Large intestine (tissue), 3 donors: Measurements from ENCODE around the gene STXBP1. TPM values are rescaled to one million over a fixed set of nuclear protein-coding genes. Genes with fewer than 3 reads are reported as not detected.

ENCODE experiments used
- DNase-seq, 2 donors: peaks; one replicate each; pipeline versions ENCODE4 v3.0.0 to v3.0.0-alpha.2; 2013
- H3K27ac ChIP-seq: one replicate; pipeline ENCODE4 v1.5.1; 2013; ENCODE audit warnings: low read length
- H3K27me3 ChIP-seq: 2 replicates; pipeline ENCODE4 v1.6.1; 2013; ENCODE audit warnings: low read length; ENCODE audit not compliant: control insufficient read depth, insufficient read depth
- H3K36me3 ChIP-seq: 2 replicates; pipeline ENCODE4 v1.6.1; 2013; ENCODE audit warnings: low read length; ENCODE audit not compliant: control insufficient read depth, insufficient read depth
- H3K4me1 ChIP-seq: one replicate; pipeline ENCODE4 v1.6.1; 2013; ENCODE audit warnings: low read length; ENCODE audit not compliant: control insufficient read depth, insufficient read depth
- H3K4me3 ChIP-seq: one replicate; pipeline ENCODE4 v1.5.1; 2013; ENCODE audit warnings: low read length
- H3K9me3 ChIP-seq: one replicate; pipeline ENCODE4 v1.6.1; 2013; ENCODE audit warnings: mild to moderate bottlenecking, low read depth, low read length, moderate library complexity; ENCODE audit not compliant: control insufficient read depth
- WGBS: methylation state at CpG from one replicate; pipeline ENCODE4 v1.1.5; 2013; ENCODE audit warnings: low lambda C conversion rate; ENCODE audit not compliant: insufficient coverage; 5-methylcytosine and 5-hydroxymethylcytosine counted together
- polyA plus RNA-seq: library from polyadenylated mRNA; unstranded; fragments of 120-200 nt; gene quantifications from one replicate; pipeline ENCODE4 v1.2.1, GENCODE V29; 2013

The STXBP1 gene
- polyA plus RNA-seq, 1 donor: 32.2 TPM

- H3K27ac ChIP-seq: no peak overlapping the region
- H3K9me3 ChIP-seq: no peaks in the 10 kb centered on the region
- no peak for DNase-seq
- no peak overlapping the region for H3K4me3 ChIP-seq
- H3K4me1 ChIP-seq: no peaks in the 10 kb centered on the region
- H3K27me3 ChIP-seq: no peaks in the 10 kb centered on the region
- WGBS: no CpG with 5 or more reads among the region's 11 CpGs
- H3K36me3 ChIP-seq: peaks cover 44% of the 10 kb centered on the region
Observed at GRCh38 chr9:127680226-127680625, 68.1 kb downstream of the STXBP1 start.

DNA sequence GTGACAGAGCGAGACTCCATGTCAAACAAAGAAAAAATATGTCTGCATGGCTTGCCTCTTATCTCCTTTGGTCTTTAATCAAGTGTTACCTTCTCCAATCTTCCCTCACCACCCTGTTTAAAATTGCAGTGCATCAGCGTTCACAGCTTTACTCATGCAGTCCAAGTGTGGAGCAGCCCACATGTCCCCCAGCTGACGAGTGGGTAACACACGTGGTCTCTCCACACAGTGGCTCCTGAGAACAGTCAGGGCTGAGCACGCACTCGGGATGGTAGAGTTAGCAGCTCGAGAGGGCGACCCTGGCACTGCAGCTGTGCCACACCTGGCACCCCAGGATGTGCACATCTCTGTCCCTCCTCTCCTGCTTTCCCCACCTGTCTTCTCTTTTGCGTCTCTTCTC, 68.8 kb downstream of the STXBP1 start:
- Histone ChIP-seq H3K9me3 (no peaks in the 10 kb centered on the region), H3K4me1 (no peaks in the 10 kb centered on the region), H3K4me3 (no peak overlapping the region), H3K36me3 (peaks cover 42% of the 10 kb centered on the region), H3K27ac (no peak overlapping the region), H3K27me3 (no peaks in the 10 kb centered on the region)
- DNase-seq: no peak
- no CpG with 5 or more reads among the region's 9 CpGs for WGBS

GRCh38 chr9:127682351-127683136, 70.5 kb downstream of the STXBP1 start:
- no peaks in the 10 kb centered on the region for H3K9me3 ChIP-seq
- H3K4me1 ChIP-seq: no peaks in the 10 kb centered on the region
- H3K4me3 ChIP-seq: no peak overlapping the region
- DNase-seq: no peak
- no peak overlapping the region for H3K27ac ChIP-seq
- H3K36me3 ChIP-seq: peaks cover 34% of the 10 kb centered on the region
- no CpG with 5 or more reads among the region's 23 CpGs for WGBS
- no peaks in the 10 kb centered on the region for H3K27me3 ChIP-seq

- DNase-seq: no peak
- WGBS: no CpG with 5 or more reads among the region's 5 CpGs
- Histone ChIP-seq H3K36me3 (peaks cover 34% of the 10 kb centered on the region), H3K27me3 (no peaks in the 10 kb centered on the region), H3K27ac (no peak overlapping the region), H3K4me3 (no peak overlapping the region), H3K4me1 (no peaks in the 10 kb centered on the region), H3K9me3 (no peaks in the 10 kb centered on the region)
Observed at GRCh38 chr9:127683723-127684122, 71.6 kb downstream of the STXBP1 start.

DNA sequence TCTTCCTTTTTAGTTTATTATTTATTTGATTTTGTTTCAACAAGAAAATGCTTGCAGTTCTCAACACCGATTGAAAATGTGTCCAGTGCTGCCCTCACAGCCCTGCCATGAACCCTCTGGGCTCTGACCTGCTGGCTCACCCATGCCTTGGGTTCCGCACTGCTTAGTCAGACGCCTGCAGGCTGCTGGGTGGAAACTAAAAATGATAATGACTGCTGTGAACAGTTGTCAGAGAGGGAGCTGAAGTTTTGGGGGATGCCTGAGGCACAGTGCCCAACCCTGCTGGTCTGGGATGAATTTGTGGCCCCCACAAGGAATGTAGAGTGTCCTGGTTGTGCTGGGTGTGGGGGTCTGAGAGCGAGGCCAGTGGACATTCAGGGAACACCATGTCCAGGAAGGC, 72.5 kb downstream of the STXBP1 start:
- H3K4me1 ChIP-seq: no peaks in the 10 kb centered on the region
- H3K36me3 ChIP-seq: peaks cover 32% of the 10 kb centered on the region
- H3K27ac ChIP-seq: no peak overlapping the region
- WGBS: no CpG with 5 or more reads among the region's 4 CpGs
- no peak for DNase-seq
- H3K4me3 ChIP-seq: no peak overlapping the region
- H3K27me3 ChIP-seq: no peaks in the 10 kb centered on the region
- H3K9me3 ChIP-seq: no peaks in the 10 kb centered on the region

GRCh38 chr9:127686461-127687393, 74.7 kb downstream of the STXBP1 start:
- Histone ChIP-seq H3K4me1 (no peaks in the 10 kb centered on the region), H3K9me3 (no peaks in the 10 kb centered on the region), H3K27me3 (no peaks in the 10 kb centered on the region), H3K36me3 (peaks cover 31% of the 10 kb centered on the region), H3K27ac (no peak overlapping the region), H3K4me3 (no peak overlapping the region)
- 100% methylated on average over 1 of the region's 6 CpGs for WGBS
- no peak for DNase-seq

DNA sequence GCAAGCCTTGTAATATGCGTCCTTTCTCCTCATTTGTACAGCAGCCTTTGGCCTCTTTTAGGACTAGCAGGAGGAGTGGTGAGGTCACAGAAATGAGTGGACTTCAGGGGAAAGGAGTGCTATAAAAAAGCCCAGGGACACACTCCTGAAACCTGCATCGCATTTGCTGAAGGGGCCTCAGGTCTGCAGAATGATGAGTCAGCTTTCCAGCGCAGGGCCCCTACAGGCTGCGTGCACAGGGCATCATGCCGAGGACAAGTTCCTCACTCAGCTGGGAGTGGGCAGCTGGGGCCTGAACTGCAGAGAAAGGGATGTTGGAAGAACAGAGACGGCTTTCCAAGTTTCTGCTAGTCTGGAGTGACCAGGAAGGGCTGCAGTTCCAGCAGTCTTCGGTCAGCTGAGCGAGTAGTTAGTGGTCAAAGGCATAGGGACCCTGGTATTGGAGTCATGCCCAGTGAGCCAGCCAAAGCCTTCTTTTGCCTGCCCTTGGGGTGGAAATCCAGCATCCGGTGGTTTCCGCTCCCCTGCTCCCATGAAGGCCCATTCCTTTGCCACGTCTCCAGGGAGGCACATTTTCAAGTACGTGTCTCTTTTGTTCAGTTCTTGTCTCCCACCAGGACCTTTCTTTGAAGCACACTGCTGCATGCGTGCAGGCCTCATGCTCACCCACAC, 77.4 kb downstream of the STXBP1 start:
- 100% methylated on average over 1 of the region's 13 CpGs for WGBS
- Histone ChIP-seq H3K4me1 (no peaks in the 10 kb centered on the region), H3K27ac (no peak overlapping the region), H3K9me3 (no peaks in the 10 kb centered on the region), H3K27me3 (no peaks in the 10 kb centered on the region), H3K4me3 (no peak overlapping the region), H3K36me3 (peaks cover 18% of the 10 kb centered on the region)
- peak in 1 of 2 donors; percentile 22 for DNase-seq

DNA sequence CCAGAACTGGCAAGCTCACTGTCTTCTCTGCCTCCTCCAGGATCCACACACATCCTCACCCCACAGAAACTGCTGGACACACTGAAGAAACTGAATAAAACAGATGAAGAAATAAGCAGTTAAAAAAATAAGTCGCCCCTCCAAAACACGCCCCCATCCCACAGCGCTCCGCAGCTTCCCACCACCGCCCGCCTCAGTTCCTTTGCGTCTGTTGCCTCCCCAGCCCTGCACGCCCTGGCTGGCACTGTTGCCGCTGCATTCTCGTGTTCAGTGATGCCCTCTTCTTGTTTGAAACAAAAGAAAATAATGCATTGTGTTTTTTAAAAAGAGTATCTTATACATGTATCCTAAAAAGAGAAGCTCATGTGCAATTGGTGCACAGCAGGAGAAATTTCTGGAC, 78.7 kb downstream of the STXBP1 start:
- no peaks in the 10 kb centered on the region for H3K27me3 ChIP-seq
- no peak overlapping the region for H3K4me3 ChIP-seq
- no peaks in the 10 kb centered on the region for H3K4me1 ChIP-seq
- no peak for DNase-seq
- H3K36me3 ChIP-seq: peaks cover 15% of the 10 kb centered on the region
- no peaks in the 10 kb centered on the region for H3K9me3 ChIP-seq
- no CpG with 5 or more reads among the region's 10 CpGs for WGBS
- H3K27ac ChIP-seq: no peak overlapping the region

DNA sequence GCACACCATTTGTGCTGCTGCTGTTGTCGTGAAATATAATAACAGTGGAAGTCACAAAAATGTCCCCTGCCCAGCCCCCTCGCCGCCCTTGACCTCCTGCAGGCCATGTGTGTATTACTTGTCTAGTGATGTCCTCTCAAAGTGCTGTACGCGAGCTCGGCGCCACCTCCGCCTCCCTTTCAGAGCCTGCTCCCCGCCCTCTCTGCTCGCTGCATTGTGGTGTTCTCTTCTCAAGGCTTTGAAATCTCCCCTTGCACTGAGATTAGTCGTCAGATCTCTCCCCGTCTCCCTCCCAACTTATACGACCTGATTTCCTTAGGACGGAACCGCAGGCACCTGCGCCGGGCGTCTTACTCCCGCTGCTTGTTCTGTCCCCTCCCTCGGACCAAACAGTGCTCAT, 80.0 kb downstream of the STXBP1 start:
- Histone ChIP-seq H3K4me1 (no peaks in the 10 kb centered on the region), H3K4me3 (no peak overlapping the region), H3K27ac (no peak overlapping the region), H3K36me3 (peaks cover 15% of the 10 kb centered on the region), H3K27me3 (no peaks in the 10 kb centered on the region), H3K9me3 (no peaks in the 10 kb centered on the region)
- no peak for DNase-seq
- no CpG with 5 or more reads among the region's 20 CpGs for WGBS

- no CpG with 5 or more reads among the region's 10 CpGs for WGBS
Observed at GRCh38 chr9:127693143-127693542, 81.1 kb downstream of the STXBP1 start.

More at GRCh38 chr9:127693143-127693542, 81.1 kb downstream of the STXBP1 start:
- DNase-seq: no peak
- Histone ChIP-seq H3K36me3 (peaks cover 11% of the 10 kb centered on the region), H3K27ac (no peak overlapping the region), H3K4me3 (no peak overlapping the region), H3K27me3 (no peaks in the 10 kb centered on the region), H3K9me3 (no peaks in the 10 kb centered on the region), H3K4me1 (no peaks in the 10 kb centered on the region)
